Mesenteric fat pad (tissue), 1 donor: ENCODE results near the gene TAOK3. TPM values are rescaled to one million over a fixed set of nuclear protein-coding genes. Genes with fewer than 3 reads are reported as not detected.
A peak's percentile ranks its signal among the peaks of the same experiment; 100 is the strongest.

ENCODE experiments used
- DNase-seq: peaks from one replicate; pipeline ENCODE4 v3.0.0-alpha.2; 2020; ENCODE audit warnings: low spot score
- total RNA-seq: library from RNA; stranded (reverse); fragmentation: NEBNext Ultra II Directional; extraction: Animal tissue kit (Norgen Biotek cat#: 25700); gene quantifications from one replicate; pipeline ENCODE4 v1.2.1, GENCODE V29; 2021
- donor health status: DM: yes; HTN: yes; CAD: no.

TAOK3 gene
- total RNA-seq, 1 donor from 2014 or later = 42.9 TPM

- no peak for DNase-seq
Observed at GRCh38 chr12:118219106-118219505, 153.6 kb downstream of the TAOK3 start.

GRCh38 chr12:118213452-118213851 lies 159.3 kb downstream of the TAOK3 start:
- DNase-seq = no peak

GRCh38 chr12:118212606-118213005 lies 160.1 kb downstream of the TAOK3 start:
- DNase-seq = no peak

DNA sequence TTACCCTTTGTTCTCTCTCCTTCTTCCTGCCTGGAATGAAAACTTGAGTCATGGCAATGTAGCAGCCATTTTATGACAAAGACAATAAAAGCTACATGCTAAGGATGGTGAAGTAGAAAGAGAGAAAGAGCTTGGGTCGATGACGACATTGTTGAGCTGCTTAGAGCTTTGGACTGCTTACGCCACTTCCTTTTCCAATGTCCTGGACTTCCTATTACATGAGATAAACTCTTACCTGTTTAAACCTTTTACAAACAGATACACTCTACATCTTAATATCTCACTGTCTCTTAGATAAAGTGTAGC lies 166.6 kb downstream of the TAOK3 start:
- DNase-seq = no peak

DNA sequence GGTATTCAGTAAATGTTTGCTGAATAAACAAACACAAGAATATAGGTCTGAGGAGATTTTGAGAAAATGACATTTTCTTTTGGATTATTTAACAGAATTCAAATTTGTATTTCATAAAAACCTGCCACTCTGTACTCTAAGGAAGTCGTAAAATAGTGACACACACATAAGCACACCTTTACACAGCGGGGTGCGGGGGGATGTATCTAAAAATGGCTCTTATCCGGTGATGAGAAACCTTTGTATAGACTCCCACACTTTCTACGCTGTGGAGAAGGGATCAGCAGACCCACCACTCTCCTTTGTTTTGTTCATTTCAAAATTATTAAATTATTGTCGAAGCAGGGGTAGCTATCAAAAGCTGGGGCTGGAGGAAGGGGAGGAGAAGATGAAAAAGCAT lies 178.7 kb downstream of the TAOK3 start:
- no peak for DNase-seq

DNA sequence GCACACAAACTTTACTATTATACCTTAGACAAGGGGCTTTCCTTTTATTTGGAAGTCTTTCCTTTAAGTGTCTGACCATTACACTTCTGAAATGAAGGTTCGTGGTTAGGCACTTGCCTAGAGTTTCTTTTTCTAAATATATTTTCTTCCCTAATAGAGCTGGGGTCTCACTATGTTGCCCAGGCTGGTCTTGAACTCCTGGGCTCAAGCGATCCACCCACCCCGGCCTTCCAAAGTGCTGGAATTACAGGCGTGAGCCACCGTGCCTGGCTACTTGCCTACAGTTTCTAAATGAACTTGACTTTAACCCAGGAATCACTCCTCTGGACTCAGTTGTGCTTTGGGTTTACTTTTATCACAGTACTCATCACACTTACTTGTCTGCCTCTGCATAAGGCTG lies 179.2 kb downstream of the TAOK3 start:
- no peak for DNase-seq

- DNase-seq = no peak
Observed at GRCh38 chr12:118190266-118190665, 182.4 kb downstream of the TAOK3 start.

GRCh38 chr12:118189741-118190191 lies 182.9 kb downstream of the TAOK3 start:
- no peak for DNase-seq

DNA sequence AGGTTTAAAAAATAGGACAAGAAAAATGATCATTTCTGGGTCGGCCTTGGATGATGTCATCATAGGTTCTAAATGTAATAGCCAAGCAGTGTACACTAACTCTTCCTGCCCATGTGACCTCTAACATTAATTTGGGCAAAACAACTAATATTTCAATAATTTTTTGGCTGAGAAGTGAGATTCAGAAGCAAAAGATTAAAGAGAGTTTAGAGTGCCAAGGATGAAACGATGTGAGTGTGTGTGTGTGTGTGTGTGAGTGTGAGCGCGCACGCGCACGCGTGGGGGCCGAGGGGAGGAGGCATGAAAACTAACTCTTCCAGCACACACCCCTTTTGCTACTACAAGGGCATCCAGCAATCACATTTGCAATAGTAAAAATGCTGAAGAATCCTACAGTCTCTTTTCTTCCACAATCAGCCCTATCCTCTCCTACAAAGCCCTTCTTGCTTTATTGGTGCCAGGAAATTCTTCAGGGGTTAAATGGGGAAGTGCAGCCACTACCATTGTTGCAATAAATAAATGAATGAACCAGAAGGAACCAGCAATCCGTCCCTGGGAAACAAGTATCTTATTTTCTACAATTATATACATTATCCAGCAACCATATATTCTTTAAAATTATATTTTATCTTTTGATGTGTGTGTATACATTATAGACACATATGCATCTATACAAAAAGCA lies 183.9 kb downstream of the TAOK3 start:
- no peak for DNase-seq

- DNase-seq = no peak
Observed at GRCh38 chr12:118187751-118188435, 184.8 kb downstream of the TAOK3 start.

GRCh38 chr12:118185602-118186397 lies 186.9 kb downstream of the TAOK3 start:
- no peak for DNase-seq

DNA sequence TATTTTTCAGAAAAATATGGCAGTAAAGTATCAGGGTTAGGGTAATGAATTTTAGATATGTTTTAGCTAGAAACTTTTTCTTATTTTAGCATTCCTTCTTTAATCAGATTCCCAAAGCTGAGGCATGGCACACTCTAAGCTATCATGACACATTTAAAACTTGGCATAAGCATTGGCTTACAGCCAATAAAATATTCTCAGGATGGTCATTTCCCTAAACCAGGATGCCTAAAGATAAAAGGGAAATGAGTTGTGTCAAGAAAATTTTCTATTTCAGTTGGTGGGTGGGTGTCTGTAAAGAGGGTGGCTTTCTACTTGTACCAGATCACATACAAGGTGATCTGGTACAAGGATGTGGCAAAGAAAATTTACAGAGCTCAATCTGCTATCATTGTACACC lies 189.0 kb downstream of the TAOK3 start:
- DNase-seq = no peak

DNA sequence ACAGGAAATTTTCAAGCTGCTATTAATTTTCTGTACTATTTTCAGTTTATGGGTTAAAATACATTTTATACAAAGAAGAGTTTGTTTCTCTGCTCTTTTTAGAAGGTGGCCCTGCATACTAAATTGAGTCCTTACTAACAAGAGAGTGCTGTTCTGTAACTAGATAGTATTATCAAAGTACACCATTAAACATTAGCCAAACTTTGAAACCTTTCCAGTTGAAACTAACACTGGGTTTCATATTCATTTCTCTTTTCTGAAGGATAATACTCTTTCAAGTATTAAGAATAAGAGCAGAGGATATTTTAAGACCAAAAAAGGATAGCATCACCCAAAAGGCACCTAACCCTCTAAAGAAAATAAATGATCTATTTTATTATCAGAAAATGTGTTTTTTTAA lies 189.6 kb downstream of the TAOK3 start:
- DNase-seq = no peak

DNA sequence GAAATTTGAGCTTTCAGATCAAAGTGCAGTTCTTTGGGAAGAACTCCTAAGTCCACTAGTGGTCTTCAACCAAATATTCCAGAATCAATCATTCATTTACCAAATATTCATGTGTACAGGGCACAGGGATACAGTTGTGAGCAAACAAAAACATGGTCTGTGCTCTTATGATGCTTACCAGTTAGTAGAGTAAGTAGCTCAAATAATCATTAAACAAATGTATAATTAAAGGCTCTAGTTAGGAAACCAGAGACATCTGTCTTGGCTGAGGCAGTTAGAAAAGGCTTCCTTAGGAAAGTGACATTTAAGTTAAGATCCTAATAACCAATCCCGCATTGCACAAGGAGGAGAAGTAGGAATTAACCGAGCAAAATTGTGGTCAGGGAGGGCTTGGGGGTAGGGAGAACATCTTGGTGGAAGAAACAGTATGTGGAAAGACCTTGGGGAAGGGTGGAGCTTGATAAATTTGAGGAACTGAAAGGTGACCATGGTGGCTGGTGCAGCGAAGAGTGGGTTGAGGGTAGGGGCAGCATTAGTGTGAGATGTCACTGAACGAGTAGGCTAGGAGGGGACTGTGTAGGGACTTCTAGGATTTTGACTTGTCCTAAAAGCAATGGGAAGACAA lies 196.8 kb downstream of the TAOK3 start:
- no peak for DNase-seq

DNA sequence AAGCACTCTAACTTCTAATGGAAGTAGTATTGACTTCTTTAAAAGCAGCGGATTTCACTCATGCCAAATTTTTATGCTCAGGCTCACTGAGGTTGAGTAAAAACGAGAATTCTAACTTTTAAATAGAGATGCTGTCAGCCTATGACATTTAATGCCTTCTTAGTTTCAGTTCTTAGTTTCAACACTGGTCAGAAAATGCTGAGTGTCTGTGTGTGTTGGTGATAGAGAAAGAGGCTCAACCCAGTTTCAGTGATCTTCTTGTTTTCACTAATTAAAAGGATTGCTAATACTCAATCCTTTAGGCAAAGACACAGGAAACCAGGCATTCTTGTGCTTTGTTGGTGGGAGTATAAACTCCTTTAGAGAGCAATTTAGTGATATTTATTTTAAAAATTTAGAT lies 205.8 kb downstream of the TAOK3 start:
- DNase-seq = no peak

GRCh38 chr12:118164798-118165486 lies 207.8 kb downstream of the TAOK3 start:
- no peak for DNase-seq

DNA sequence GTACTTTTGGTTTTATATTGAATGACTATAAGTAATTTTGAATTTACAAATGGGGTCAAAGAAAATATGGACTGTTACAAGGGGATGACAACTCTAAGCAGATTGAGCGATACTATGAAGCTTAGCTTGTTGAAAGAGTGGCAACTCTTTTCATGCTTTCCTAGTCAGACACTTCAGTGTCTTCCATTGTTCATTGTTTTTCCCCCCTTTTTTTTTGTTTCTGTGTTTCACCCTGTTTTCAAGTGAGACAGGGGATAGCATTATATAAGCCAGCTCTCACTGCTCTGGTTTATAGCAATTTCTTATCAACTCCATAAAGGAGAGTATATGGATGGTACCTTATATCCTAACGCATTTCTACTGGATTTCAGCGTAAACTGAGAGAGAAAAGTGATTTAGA lies 212.2 kb downstream of the TAOK3 start:
- no peak for DNase-seq

DNA sequence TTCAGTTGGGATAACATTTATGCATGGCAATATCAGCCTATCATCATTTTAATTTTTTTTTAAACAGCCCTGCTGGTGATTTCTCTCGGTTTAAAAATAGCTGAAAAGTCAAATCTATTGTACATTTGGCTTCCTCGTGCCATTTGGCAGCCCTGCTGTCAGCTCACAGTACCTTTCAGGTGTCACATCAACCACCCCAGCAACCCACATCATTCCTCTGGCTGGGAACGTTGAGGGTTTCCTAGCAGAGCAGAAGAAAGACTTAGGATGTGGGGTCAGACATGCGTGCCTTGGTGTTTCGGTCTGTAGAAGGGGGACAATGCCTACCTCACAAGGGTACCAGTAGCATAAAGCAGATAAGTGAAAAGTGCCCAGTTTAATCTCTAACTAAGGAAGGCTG lies 221.0 kb downstream of the TAOK3 start:
- peak; percentile 57 for DNase-seq

- DNase-seq = peak; percentile 20
Observed at GRCh38 chr12:118150625-118151024, 222.1 kb downstream of the TAOK3 start.

DNA sequence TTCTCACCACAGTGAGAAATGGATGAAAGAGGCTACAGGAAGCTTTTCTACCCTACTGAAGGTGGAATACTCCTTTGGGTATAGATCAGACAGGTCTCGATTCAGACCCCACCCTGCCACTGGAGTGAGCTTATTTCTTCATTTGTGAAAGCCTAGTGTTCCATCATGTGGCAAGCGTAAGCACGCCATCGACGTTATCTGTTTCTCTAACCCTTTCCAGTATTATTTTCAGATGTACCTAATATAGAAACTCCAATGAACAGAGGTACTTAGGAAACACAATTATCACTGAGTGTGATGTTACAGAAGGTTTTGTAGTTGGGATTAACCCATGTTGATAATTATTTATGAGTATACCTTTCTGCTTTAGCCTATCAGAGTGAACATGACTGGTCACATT lies 224.4 kb downstream of the TAOK3 start:
- DNase-seq = peak; percentile 39

DNA sequence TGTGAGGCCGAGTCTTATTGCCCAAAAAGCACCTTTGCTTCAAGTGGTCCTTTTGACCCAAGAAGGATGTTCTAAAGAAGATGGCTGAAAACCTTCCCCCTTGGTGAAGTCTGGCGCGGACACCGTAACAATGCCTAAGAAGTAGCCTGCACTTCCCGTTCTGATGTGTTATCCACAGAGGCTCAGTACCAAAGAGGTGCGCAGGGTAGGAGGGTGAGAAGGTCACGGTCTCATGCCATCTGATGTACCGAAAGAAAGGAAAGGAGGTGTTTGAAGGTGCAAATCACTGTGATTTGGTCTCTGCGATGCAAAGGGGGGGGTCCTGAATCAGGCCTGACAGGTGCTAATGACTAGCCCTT lies 226.9 kb downstream of the TAOK3 start:
- DNase-seq = peak; percentile 33
